Trophoblast cell (in vitro differentiated cells and primary cell): ENCODE measurements around the gene SCN1A.

Source experiments
- DNase-seq, 2 donors: peaks; one replicate each; pipeline ENCODE4 v3.0.0-alpha.2; 2016
- H2AFZ ChIP-seq: 2 replicates; pipeline ENCODE4 v1.6.1; 2013; ENCODE audit warnings: low read length, moderate library complexity, mild to moderate bottlenecking; ENCODE audit not compliant: insufficient read depth, poor library complexity
- H2AK5ac ChIP-seq: 2 replicates; pipeline ENCODE4 v1.6.1; 2013; ENCODE audit warnings: mild to moderate bottlenecking, low read length
- H2BK120ac ChIP-seq: 2 replicates; pipeline ENCODE4 v1.6.1; 2013; ENCODE audit warnings: low read length, mild to moderate bottlenecking, moderate library complexity; ENCODE audit not compliant: insufficient read depth, poor library complexity
- H2BK12ac ChIP-seq: 2 replicates; pipeline ENCODE4 v1.6.1; 2013; ENCODE audit warnings: mild to moderate bottlenecking, low read length, moderate library complexity
- H2BK5ac ChIP-seq: 2 replicates; pipeline ENCODE4 v1.6.1; 2013; ENCODE audit warnings: low read length, low read depth, moderate library complexity, mild to moderate bottlenecking; ENCODE audit not compliant: poor library complexity
- H3K14ac ChIP-seq: 2 replicates; pipeline ENCODE4 v1.6.1; 2013; ENCODE audit warnings: mild to moderate bottlenecking, low read length
- H3K18ac ChIP-seq: 2 replicates; pipeline ENCODE4 v1.6.1; 2013; ENCODE audit warnings: mild to moderate bottlenecking, low read length
- H3K23ac ChIP-seq: 2 replicates; pipeline ENCODE4 v1.6.1; 2013; ENCODE audit warnings: low read length
- H3K27ac ChIP-seq: 2 replicates; pipeline ENCODE4 v1.5.1; 2013; ENCODE audit warnings: low read depth, mild to moderate bottlenecking, inconsistent platforms, low read length, moderate library complexity
- H3K27me3 ChIP-seq: 2 replicates; pipeline ENCODE4 v1.6.1; 2013; ENCODE audit warnings: inconsistent platforms, mild to moderate bottlenecking, low read length, moderate library complexity; ENCODE audit not compliant: insufficient read depth
- H3K36me3 ChIP-seq, 2 experiments: 1 replicate in 1 of 2; 2 replicates in 1 of 2; pipeline ENCODE4 v1.6.1; 2013; ENCODE audit warnings: low read length in 2 of 2, mild to moderate bottlenecking in 2 of 2, moderate library complexity in 1 of 2; ENCODE audit not compliant: insufficient read depth in 2 of 2, control insufficient read depth in 1 of 2
- H3K4ac ChIP-seq: 2 replicates; pipeline ENCODE4 v1.6.1; 2013; ENCODE audit warnings: low read depth, mild to moderate bottlenecking, low read length, moderate library complexity
- H3K4me1 ChIP-seq, 2 experiments: 1 replicate in 1 of 2; 2 replicates in 1 of 2; pipeline ENCODE4 v1.6.1; 2013; ENCODE audit warnings: low read length in 2 of 2, mild to moderate bottlenecking in 2 of 2, moderate library complexity in 1 of 2; ENCODE audit not compliant: insufficient read depth in 2 of 2, control insufficient read depth in 1 of 2
- H3K4me2 ChIP-seq: 2 replicates; pipeline ENCODE4 v1.6.1; 2013; ENCODE audit warnings: inconsistent platforms, mild to moderate bottlenecking, low read length, moderate library complexity
- H3K4me3 ChIP-seq: 2 replicates; pipeline ENCODE4 v1.5.1; 2013; ENCODE audit warnings: mild to moderate bottlenecking, low read depth, low read length, inconsistent platforms
- H3K79me1 ChIP-seq: one replicate; pipeline ENCODE4 v1.6.1; 2013; ENCODE audit warnings: low read length
- H3K79me2 ChIP-seq: 2 replicates; pipeline ENCODE4 v1.6.1; 2013; ENCODE audit warnings: low read length, mild to moderate bottlenecking; ENCODE audit not compliant: control insufficient read depth, insufficient read depth, poor library complexity
- H3K9ac ChIP-seq: 2 replicates; pipeline ENCODE4 v1.6.1; 2013; ENCODE audit warnings: mild to moderate bottlenecking, low read length
- H3K9me3 ChIP-seq: 2 replicates; pipeline ENCODE4 v1.6.1; 2013; ENCODE audit warnings: low read depth, mild to moderate bottlenecking, control low read depth, inconsistent platforms, low read length; ENCODE audit not compliant: insufficient read depth
- H4K12ac ChIP-seq: 2 replicates; pipeline ENCODE4 v1.6.1; 2013; ENCODE audit warnings: low read depth, mild to moderate bottlenecking, low read length, moderate library complexity
- H4K8ac ChIP-seq: 2 replicates; pipeline ENCODE4 v1.6.1; 2013; ENCODE audit warnings: low read depth, mild to moderate bottlenecking, low read length, moderate library complexity
- H4K91ac ChIP-seq: one replicate; pipeline ENCODE4 v1.6.1; 2013; ENCODE audit warnings: low read depth, mild to moderate bottlenecking, low read length, moderate library complexity
- WGBS: extraction: QIAGEN DNeasy Blood & Tissue Kit; methylation state at CpG from one replicate; pipeline ENCODE4 v1.1.7; 2013; ENCODE audit warnings: missing lambda C conversion rate; ENCODE audit not compliant: insufficient read length, insufficient coverage; ENCODE audit errors: extremely low coverage; 5-methylcytosine and 5-hydroxymethylcytosine counted together

The SCN1A gene

DNA sequence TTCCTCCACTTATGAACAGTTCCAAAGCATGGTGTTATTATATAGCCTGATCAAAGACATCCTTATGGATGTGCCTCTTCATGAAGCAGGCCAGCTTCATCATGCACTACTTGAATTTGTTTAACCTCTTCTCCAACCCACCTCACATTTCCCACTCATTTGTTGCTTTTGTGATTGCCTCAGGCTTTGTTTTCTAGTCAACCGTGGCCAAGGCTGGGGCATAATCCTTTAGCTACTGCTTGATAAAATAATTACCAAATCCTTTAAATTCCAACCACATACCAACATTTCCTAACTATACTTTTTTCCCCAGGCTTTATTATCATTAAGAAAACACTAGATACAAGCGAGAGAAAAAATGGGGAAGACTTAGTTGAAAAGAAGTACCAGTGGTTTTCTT, 39.6 kb upstream of the SCN1A start:
- no peak overlapping the region for H2BK5ac ChIP-seq
- no peak overlapping the region for H4K8ac ChIP-seq
- H3K9ac ChIP-seq: no peak overlapping the region
- no peak overlapping the region for H3K18ac ChIP-seq
- no peak overlapping the region for H3K14ac ChIP-seq
- DNase-seq: no peak
- no peak overlapping the region for H3K4me3 ChIP-seq
- no peaks in the 10 kb centered on the region for H3K9me3 ChIP-seq
- H3K36me3 ChIP-seq: no peaks in the 10 kb centered on the region
- no peak overlapping the region for H4K12ac ChIP-seq
- H2AK5ac ChIP-seq: no peak overlapping the region
- H3K79me2 ChIP-seq: no peaks in the 10 kb centered on the region
- no peaks in the 10 kb centered on the region for H3K79me1 ChIP-seq
- no peak overlapping the region for H2AFZ ChIP-seq
- H3K27me3 ChIP-seq: no peaks in the 10 kb centered on the region
- no peak overlapping the region for H3K4ac ChIP-seq
- no peak overlapping the region for H3K23ac ChIP-seq
- H2BK120ac ChIP-seq: no peak overlapping the region
- no peaks in the 10 kb centered on the region for H3K4me1 ChIP-seq
- H3K4me2 ChIP-seq: no peak overlapping the region
- H3K27ac ChIP-seq: no peak overlapping the region
- H2BK12ac ChIP-seq: no peak overlapping the region
- H4K91ac ChIP-seq: no peak overlapping the region
- WGBS: no CpG with 5 or more reads among the region's 2 CpGs

DNA sequence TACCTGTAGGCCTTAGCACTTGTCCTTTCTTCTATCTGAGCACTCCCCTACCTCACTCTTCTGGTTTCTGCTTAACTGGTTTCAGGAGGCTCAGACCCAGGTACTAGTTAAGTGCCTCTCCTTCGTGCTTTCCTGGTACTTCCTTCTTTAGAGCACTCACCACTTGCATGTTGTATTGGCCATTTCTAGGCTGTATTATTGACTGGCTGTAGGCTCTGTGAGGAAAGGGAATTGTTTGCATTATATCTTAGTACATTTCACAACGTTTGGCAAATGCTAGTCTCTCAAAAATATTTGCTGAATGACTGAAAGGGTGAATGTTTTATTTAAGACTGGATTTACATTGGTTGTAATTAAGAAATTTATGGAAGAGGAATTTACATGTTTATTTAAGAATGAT, 36.0 kb upstream of the SCN1A start:
- no CpG with 5 or more reads among the region's 2 CpGs for WGBS
- no peak overlapping the region for H3K4ac ChIP-seq

DNA sequence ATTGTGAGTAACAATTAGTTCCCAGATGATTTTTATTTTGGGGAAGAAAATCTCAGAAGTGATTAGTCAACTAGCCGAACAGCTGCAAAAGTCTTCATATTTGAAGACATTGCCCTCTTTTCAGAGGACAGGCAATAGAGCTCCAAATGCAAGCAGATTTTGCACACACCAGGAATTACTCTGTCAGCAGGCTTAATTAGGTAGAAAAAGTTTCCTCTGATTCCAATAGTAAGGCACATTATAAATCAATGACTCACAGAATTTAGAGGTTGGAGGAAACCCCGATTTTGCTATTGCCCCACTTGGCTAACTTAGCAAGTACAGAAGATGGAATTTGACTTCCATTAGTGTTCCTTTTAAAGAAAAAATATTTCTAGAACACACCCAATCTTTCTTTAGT, 30.7 kb upstream of the SCN1A start:
- Histone ChIP-seq H2BK5ac (no peak overlapping the region), H4K8ac (no peak overlapping the region), H3K14ac (no peak overlapping the region), H3K79me1 (no peaks in the 10 kb centered on the region), H3K9me3 (no peaks in the 10 kb centered on the region), H2BK120ac (no peak overlapping the region), H4K12ac (no peak overlapping the region), H3K18ac (no peak overlapping the region), H3K27ac (no peak overlapping the region), H2AK5ac (no peak overlapping the region), H4K91ac (no peak overlapping the region), H3K36me3 (no peaks in the 10 kb centered on the region), H3K4me3 (no peak overlapping the region), H3K27me3 (no peaks in the 10 kb centered on the region), H3K4me2 (no peak overlapping the region), H3K4ac (no peak overlapping the region), H2BK12ac (no peak overlapping the region), H3K23ac (no peak overlapping the region), H2AFZ (no peak overlapping the region), H3K9ac (no peak overlapping the region), H3K4me1 (no peaks in the 10 kb centered on the region), H3K79me2 (no peaks in the 10 kb centered on the region)
- no peak for DNase-seq
- WGBS: no CpG with 5 or more reads among the region's 2 CpGs

More for the DNA sequence above, 36.0 kb upstream of the SCN1A start:
- H2BK120ac ChIP-seq: no peak overlapping the region
- H3K9ac ChIP-seq: no peak overlapping the region
- H3K14ac ChIP-seq: no peak overlapping the region
- no peaks in the 10 kb centered on the region for H3K27me3 ChIP-seq
- no peaks in the 10 kb centered on the region for H3K79me1 ChIP-seq
- H3K4me1 ChIP-seq: no peaks in the 10 kb centered on the region
- no peak overlapping the region for H4K12ac ChIP-seq
- no peaks in the 10 kb centered on the region for H3K36me3 ChIP-seq
- DNase-seq: no peak
- no peak overlapping the region for H3K23ac ChIP-seq
- no peak overlapping the region for H3K18ac ChIP-seq
- no peak overlapping the region for H4K8ac ChIP-seq
- no peak overlapping the region for H2BK5ac ChIP-seq
- no peak overlapping the region for H2AFZ ChIP-seq
- no peak overlapping the region for H3K4me3 ChIP-seq
- H2BK12ac ChIP-seq: no peak overlapping the region
- no peaks in the 10 kb centered on the region for H3K79me2 ChIP-seq
- no peak overlapping the region for H4K91ac ChIP-seq
- H3K27ac ChIP-seq: no peak overlapping the region
- H3K9me3 ChIP-seq: no peaks in the 10 kb centered on the region
- no peak overlapping the region for H3K4me2 ChIP-seq
- no peak overlapping the region for H2AK5ac ChIP-seq

DNA sequence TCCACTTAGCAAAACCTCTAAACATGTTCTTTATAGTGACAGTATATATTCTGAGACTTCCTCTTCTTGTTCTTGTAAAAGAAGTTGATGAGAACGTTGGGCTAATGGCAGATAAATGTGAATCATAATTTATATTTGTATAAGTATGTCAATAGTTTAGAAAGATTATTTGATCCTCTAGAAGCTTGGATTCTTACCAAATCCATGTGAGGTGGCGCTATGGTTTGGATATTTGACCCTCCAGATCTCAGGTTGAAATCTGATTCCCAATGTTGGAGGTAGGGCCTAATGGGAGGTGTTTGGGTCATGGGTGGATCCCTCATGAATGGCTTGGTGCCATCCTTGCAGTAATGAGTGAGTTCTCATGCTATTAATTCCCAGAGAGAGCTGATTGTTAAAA, 29.8 kb upstream of the SCN1A start:
- Histone ChIP-seq H3K79me1 (no peaks in the 10 kb centered on the region), H4K8ac (no peak overlapping the region), H4K91ac (no peak overlapping the region), H3K27me3 (no peaks in the 10 kb centered on the region), H3K4ac (no peak overlapping the region), H2BK5ac (no peak overlapping the region), H3K4me1 (no peaks in the 10 kb centered on the region), H2AFZ (no peak overlapping the region), H3K4me2 (no peak overlapping the region), H2BK12ac (no peak overlapping the region), H3K36me3 (no peaks in the 10 kb centered on the region), H3K14ac (no peak overlapping the region), H2BK120ac (no peak overlapping the region), H3K27ac (no peak overlapping the region), H3K9ac (no peak overlapping the region), H3K79me2 (no peaks in the 10 kb centered on the region), H2AK5ac (no peak overlapping the region), H3K9me3 (no peaks in the 10 kb centered on the region), H3K18ac (no peak overlapping the region), H3K4me3 (no peak overlapping the region), H4K12ac (no peak overlapping the region), H3K23ac (no peak overlapping the region)
- no peak for DNase-seq
- WGBS: no CpG with 5 or more reads among the region's 2 CpGs
